Measurements from ENCODE around the gene IL18BP. TPM values are rescaled to one million over a fixed set of nuclear protein-coding genes. Genes with fewer than 3 reads are reported as not detected.

Gene IL18BP
- total and polyA plus RNA-seq, 10 of the 15 experiments (the other 5 are each of a cell fraction or from before 2014, with no cell fraction given), result 2.6 to 18.1 (median 10.7) TPM

GRCh38 chr11:71987521-71987920, 11.2 kb upstream of the IL18BP start:
- in situ Hi-C loops (cut with MboI) (no loop called here), intact Hi-C loops (cut with micrococcal nuclease; ENCODE audit: unreplicated experiment) (no loop called here)
- Histone ChIP-seq H3K9ac (ENCODE audit: control insufficient read depth, insufficient read depth, low read length) (no peak overlapping the region), H4K20me1 (ENCODE audit: control insufficient read depth, insufficient read depth) (no peaks in the 10 kb centered on the region), H3K4me2 (ENCODE audit: control insufficient read depth, insufficient read depth) (no peak overlapping the region), H2AFZ (ENCODE audit: control insufficient read depth, low read depth, low read length) (no peak overlapping the region), H3K4me1 (ENCODE audit: control insufficient read depth, insufficient read depth, low read length) (peaks cover 34% of the 10 kb centered on the region), H3K27me3 (replicated peaks in 1 of 2; ENCODE audit: control insufficient read depth in 2 of 2, insufficient read depth in 2 of 2, low read length in 1 of 2) (no peaks in the 10 kb centered on the region), H3K27ac (ENCODE audit: control insufficient read depth, insufficient read depth) (no peak overlapping the region), H3K4me3 (no peak overlapping the region), H3K9me3 (replicated peaks; ENCODE audit: control insufficient read depth, insufficient read depth, low read length) (no peaks in the 10 kb centered on the region), H3K36me3 (ENCODE audit: control insufficient read depth in 2 of 2, insufficient read depth in 2 of 2, low read length in 1 of 2) (peaks cover 6 to 30% of the 10 kb centered on the region in 2 experiments), H3K79me2 (ENCODE audit: control insufficient read depth, insufficient read depth, low read length) (no peaks in the 10 kb centered on the region; the same call in 1 of the 2 replicates)
- no peak for FAIRE-seq
- BruUV-seq (replicated peaks), result no TSS peak
- no peak for DNase-seq (ENCODE audit: low read depth, low spot score)
- SMC1A ChIA-PET (ENCODE audit: uncharacterized antibody, unreplicated experiment), result interaction anchor here (1.2 to 8.3 kb wide), 5 partner anchors 9 to 59 kb away, joined by 3 to 67 read pairs (median 7); partner anchors contain the start of genes RNF121 and XNDC1N
- 50% methylated on average over 2 of the region's 2 CpGs for WGBS (ENCODE audit: insufficient coverage, insufficient replicate concordance, low lambda C conversion rate, missing lambda C conversion rate)
- no peak for TF ChIP-seq GATAD2B (conservative IDR thresholded peaks at IDR 0.05; ENCODE audit: low read depth)
- TF ChIP-seq CBFB (IDR thresholded peaks at IDR 0.05; ENCODE audit: low read depth), result no peak
- TF ChIP-seq RAD51 (IDR thresholded peaks at IDR 0.05), result no peak
- no peak for TF ChIP-seq YY1 (IDR thresholded peaks at IDR 0.05; ENCODE audit: low read depth, low read length)
- TF ChIP-seq KLF5 (IDR thresholded peaks at IDR 0.05; ENCODE audit: partially characterized antibody), result no peak
- TF ChIP-seq SREBF2 (IDR thresholded peaks at IDR 0.05; ENCODE audit: low read length), result no peak
- TF ChIP-seq EP300 (IDR thresholded peaks at IDR 0.05; ENCODE audit: borderline replicate concordance in 1 of 2, control insufficient read depth in 1 of 2, low read depth in 2 of 2, low read length in 2 of 2), result no peak
- no peak for TF ChIP-seq FOXK2 (IDR thresholded peaks at IDR 0.05)
- TF ChIP-seq TCF12 (IDR thresholded peaks at IDR 0.05; ENCODE audit: low read depth, low read length), result no peak
- no peak for TF ChIP-seq ZZZ3 (IDR thresholded peaks at IDR 0.05; ENCODE audit: control insufficient read depth, insufficient read length, low read depth)
- TF ChIP-seq PAX8 (IDR thresholded peaks at IDR 0.05), result no peak
- no peak for TF ChIP-seq MTA3 (IDR thresholded peaks at IDR 0.05; ENCODE audit: borderline replicate concordance, low read length)
- TF ChIP-seq NFIC (IDR thresholded peaks at IDR 0.05; ENCODE audit: low read depth, low read length), result no peak
- no peak for TF ChIP-seq USF2 (IDR thresholded peaks at IDR 0.05; ENCODE audit: borderline replicate concordance, low read depth, low read length)
- TF ChIP-seq POLR2AphosphoS5 (IDR thresholded peaks at IDR 0.05; ENCODE audit: low read length), result no peak
- POLR2A ChIA-PET, result interaction anchor here (0.6 to 2.0 kb wide), 6 partner anchors 8 to 162 kb away, joined by 3 to 5 read pairs (median 4); partner anchors contain the start of gene IL18BP
- ATAC-seq, result no peak
- CTCF ChIA-PET, result interaction anchor here (0.7 to 8.5 kb wide), 6 partner anchors 10 to 444 kb away, joined by 3 to 93 read pairs (median 5); no protein-coding TSS in a partner anchor
- RAD21 ChIA-PET (ENCODE audit: unreplicated experiment), result interaction anchor here (1.4 to 2.3 kb wide), 3 partner anchors 10 to 104 kb away, joined by 5 to 12 read pairs (median 7); no protein-coding TSS in a partner anchor

Data from GM12878 (cell line).